Fibroblast of skin of abdomen (primary cell): Measurements from ENCODE around the gene ARSG.

Source experiments
- DNase-seq: peaks from one replicate; pipeline ENCODE4 v3.0.0-alpha.2; 2013

ARSG gene

DNA sequence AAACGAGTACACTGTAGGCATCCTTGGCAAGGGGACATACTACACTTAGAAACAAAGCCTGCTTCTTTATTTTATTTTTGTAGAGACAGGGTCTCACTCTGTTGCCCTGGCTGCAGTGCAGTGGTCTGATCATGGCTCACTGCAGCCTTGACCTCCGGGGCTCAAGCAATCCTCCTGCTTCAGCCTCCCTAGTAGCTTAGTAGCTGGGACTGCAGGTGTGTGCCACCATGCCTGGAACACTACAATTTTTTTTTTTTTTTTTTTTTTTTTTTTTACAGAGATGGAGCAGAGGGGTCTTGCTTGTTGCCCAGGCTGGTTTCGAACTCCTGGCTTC, 87.8 kb downstream of the ARSG start:
- no peak for DNase-seq

DNA sequence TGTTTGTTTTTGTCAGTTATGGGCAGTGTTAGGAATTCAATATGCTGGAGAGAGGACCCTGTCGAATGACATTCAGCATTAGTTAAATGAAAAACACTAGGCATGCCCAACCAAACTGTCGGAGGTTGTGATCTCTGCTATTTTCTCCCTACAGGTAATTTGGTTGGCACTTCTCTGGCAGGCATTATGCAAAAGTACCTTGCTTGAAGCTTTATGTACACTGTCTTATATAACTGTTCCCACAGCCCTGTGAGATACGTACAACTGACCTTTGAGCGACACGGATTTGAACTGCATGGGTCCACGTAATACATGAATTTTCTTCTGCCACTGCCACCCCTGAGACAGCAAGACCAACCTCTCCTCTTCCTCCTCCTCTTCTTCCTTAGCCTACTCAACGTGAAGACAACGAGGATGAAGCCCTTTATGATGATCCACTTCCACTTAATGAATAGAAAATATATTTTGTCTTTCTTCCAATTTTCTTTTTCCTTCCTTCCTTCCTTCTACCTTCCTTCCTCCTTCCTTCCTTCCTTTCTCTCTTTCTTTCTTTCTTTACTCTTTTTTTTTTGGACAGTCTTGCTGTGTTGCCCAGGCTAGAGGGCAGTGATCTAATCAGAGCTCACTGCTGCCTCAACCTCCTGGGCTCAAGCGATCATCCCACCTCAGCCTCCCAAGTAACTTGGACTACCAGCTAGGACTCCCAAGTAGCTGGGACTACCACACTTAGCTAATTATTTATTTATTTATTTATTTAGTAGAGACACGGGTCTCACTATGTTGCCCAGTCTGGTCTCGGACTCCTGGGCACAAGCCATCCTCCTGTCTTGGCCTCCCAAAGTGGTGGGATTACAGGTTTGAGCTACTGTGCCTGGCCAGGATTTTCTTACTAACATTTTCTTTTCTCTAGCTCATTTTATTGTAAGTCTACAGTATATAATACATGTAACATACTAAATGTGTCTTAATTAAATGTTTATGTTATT, 88.7 kb downstream of the ARSG start:
- no peak for DNase-seq

DNA sequence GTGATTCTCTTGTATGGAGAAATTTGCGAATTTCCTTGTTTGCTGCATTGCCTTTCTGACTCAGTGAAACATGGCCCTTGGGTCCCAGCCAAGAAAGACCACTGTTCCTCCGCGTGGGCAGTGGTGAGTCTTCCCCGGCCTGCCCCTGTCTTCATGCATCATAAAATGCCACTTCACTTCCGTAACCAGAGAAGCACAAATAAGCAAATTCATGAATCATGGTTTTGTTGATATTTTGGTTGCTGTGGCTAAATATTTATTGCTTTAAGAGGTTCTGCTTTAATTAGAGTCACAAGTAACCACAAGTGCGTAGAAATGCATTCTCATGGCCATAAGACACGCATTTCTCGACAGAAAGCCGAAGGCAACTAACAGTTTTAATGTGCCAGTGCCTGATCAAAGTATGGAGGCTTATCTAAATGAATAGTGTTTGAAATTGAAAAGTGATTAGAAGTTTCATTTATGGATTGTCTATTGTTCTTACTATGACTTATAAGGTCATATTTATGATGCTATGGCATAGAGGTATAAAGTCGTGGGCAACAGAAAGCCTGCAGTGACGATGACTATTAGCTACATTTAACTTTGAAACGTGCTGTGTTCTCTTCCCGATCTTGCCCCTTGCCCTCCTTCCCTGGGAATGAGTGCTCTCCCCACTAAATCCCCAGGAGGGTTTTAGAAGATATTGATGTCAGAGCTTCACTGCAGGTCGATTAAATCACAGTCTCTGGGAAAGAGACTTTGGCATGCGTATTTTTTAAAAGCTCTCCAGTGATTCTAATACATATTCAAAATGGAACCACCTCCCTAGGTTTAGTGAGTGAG, 90.0 kb downstream of the ARSG start:
- peak; percentile 85 for DNase-seq

GRCh38 chr17:68382582-68383085, 91.3 kb downstream of the ARSG start:
- no peak for DNase-seq

DNA sequence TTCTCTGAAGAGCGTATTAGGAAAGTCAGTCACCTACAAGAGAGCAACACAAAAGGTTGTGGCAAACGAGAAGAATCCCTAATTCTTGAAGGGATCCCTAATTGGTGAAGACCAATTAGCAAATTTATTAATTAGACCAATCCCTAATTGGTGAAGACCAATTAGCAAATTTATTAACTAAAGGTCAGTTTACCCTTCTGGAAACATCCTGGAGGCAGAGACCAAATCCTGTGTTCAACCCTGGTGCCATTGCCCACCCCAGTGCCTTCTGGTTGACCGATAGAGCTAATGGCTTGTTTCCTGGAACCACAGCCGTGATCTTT, 91.8 kb downstream of the ARSG start:
- DNase-seq = no peak

DNA sequence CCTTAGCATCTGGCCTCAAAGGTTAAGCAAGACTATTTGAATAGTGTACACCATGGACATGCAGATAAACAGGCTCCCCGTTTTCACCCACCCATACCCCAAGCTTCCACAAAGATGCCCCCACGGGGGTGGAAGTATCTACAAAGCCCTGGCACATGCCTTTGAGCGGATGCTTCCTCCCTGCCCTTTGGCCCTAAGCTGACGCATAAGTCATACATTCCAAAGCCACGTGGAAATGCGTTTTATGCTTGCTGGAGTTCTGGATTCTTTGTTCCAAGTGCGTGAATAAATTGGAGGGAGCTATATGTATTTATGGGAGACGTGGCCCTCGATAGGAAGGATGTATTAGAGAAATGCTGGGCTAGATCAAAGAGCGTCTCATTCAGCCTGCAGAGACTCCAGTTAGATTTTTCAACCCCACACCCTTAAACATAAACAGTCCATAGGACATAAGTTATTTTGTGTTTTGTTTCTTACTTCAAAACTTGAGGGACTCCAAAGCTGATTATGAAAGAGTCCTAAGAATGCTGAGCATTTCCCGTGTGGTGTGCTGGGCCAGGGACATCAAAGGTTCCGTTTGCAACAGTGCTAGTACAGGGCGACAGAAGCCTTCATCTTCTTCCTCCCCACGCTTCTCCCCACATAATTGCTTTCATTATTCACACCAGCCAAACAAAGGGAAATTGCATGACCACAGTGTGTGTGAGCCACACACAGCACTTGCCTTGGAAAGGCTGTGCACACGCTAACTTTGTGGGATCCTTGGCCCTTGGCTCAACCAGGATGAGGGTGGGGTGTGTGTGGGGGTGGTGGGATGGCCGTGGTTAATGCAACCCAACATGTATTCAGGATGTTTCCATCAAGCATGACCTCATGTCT, 92.4 kb downstream of the ARSG start:
- DNase-seq = peak; percentile 82

GRCh38 chr17:68384471-68384870, 93.2 kb downstream of the ARSG start:
- no peak for DNase-seq

- no peak for DNase-seq
Measured at GRCh38 chr17:68384941-68385340, 93.6 kb downstream of the ARSG start.

- no peak for DNase-seq
Measured at GRCh38 chr17:68385490-68386215, 94.4 kb downstream of the ARSG start.

DNA sequence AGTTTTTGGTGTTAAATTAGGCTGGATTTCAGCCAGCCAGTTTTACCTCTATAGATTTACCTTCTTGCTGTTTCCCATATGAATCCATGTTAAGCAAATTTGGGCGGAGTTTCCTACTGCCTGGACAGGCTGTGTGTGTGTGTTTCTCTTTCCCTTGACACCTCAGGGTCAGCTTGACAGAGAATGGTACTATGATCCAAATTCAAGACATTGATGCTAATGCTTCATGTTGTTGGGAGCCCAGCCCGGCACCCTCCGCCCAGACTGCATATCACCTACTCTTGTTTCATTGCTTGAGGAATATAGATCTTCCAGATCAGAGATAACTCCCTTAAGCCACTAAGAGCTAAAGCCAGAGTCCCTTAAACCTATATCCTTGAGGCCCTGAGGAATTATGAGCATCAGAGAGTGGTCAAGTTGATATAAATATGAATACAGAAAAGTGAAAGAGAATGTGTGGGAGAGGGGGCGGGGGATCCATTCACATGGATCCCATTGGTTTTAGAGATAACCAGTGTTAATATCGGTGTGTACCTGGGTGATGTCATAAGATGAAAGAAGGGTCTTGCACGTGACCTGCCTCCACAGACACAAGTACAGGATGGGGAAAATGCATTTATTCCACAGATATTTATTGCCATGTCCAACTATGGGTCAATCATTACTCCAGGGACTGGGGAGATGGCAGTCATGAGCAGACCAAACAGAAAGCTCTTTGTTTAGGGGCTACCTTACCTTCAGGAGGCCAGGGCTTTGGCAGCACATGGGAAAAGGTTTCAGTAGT, 96.3 kb downstream of the ARSG start:
- DNase-seq = no peak

DNA sequence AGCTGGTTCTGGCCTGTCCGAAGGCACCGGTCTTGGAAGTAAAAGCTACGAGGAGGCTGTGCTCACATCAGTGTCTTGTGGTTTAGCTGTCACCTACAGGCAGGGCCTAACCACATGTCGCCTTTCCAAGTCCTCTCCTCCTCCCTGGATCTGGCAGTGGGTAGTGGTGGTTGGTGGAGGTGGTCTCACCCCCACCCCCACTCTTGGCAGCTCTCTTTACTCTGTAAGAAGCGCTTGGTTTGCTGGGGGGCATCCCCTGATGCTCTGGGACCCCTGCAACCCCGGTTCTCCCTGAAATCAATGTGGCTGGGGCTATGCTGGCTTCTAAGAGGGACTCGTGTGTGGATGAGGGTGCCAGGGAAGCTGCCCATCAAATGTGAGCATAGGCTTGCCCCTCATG, 97.7 kb downstream of the ARSG start:
- DNase-seq = no peak

GRCh38 chr17:68390888-68391545, 99.7 kb downstream of the ARSG start:
- DNase-seq = no peak

- DNase-seq = no peak
Measured at GRCh38 chr17:68391561-68392268, 100.4 kb downstream of the ARSG start.

DNA sequence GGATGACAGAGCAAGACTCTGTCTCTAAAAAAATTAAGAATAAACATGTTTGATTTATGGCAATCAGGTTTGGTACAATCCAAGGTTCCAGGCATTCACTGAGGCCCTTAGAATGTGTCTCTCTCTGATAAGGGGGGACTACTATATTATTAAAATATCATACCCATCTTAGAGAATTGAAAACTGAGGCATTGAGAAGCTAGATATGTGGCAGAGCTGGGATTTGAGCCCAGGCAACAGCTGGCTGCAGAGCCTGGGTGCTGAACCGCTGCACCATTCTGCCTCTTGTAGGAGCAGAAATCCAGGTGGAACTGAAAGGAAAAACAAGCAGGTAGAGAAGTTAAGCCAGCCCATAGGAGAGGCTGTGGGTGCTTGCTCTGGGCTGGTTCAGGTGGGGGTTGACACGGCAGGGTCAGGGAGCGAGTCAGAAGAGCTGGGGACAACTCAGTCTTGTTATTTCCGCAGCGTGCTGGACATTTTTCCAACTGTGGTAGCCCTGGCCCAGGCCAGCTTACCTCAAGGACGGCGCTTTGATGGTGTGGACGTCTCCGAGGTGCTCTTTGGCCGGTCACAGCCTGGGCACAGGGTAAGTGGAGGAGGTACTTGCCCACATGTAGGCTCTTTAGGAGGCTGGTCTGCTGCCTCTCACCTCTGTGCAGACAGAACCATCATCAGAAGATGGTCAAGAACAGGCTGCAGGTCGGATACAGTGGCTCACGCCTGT, 103.5 kb downstream of the ARSG start:
- no peak for DNase-seq

DNA sequence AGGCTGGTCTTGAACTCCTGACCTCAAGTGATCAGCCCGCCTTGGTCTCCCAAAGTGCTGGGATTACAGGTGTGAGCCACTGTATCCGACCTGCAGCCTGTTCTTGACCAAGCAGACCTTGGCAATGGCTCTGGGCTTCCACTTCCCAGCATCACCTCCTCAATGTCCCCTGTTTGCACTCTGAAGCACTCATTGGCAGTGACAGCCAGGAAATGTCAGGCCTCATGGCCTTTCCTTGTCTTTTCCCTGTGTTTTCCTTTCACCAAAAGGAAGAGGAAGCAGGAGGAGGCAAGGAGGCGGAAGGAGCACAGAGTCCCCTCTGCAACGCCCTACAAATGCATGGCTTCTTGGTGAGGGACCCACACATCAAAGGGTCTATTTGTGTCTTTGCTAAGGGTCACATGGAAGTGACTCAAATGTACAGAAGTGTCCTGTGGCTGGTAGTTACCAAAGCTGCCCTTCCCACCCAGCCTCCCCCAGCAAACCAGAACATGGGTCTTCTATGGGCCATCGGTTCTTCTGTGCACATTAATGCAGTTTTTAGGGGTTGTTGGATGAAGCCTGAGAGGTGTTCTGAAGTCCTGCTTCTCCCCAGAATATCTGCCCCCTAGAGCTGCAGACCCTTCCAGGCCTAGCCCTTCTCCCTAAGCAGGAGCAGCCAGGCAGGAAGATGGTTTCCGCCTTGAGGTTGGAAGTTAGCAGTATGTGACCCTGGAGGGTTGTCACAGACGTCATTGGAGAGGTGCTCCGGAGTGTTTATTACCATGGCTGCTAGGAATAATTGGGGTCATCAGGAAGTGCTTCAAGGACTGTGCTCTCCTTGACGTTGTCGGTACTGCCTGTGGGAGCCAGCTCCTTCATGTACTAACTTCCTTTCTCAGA, 105.2 kb downstream of the ARSG start:
- no peak for DNase-seq

DNA sequence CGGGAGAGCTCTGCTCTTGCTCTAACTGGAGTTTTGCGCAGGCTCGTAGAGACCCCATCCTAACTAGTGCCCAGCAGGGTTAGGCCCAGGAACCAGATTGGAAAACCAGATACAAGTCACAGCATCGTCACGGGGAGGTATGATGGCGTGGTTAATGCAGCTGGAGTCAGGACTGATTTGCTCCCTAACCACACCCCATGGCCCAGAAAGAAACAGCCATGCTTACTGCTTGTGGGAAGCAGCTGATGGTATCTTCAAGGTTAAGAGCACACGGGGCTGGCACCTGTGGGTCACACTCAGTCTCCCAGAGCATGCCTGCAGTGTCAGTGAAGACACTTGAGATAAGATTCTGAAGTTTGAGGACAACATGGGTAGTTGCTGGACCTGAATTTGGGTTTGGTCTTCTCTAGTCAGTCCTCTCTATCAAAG, 105.8 kb downstream of the ARSG start:
- DNase-seq = no peak

GRCh38 chr17:68398691-68399637, 107.7 kb downstream of the ARSG start:
- peak; percentile 75 for DNase-seq
